Adipocyte (in vitro differentiated cells): Measurements from ENCODE around the gene DZIP3.

ENCODE experiments used
- DNase-seq: peaks from one replicate; pipeline ENCODE4 v3.0.0-alpha.2; 2015; ENCODE audit warnings: low read depth
- H3K27me3 ChIP-seq: replicated peaks from 2 replicates; pipeline ENCODE4 v1.7.0; 2013; ENCODE audit warnings: mild to moderate bottlenecking, low read length, moderate library complexity; ENCODE audit not compliant: control insufficient read depth, insufficient read depth
- H3K36me3 ChIP-seq: 2 replicates; pipeline ENCODE4 v1.7.0; 2013; ENCODE audit warnings: low read length, mild to moderate bottlenecking, moderate library complexity; ENCODE audit not compliant: control insufficient read depth, insufficient read depth, severe bottlenecking
- H3K4me1 ChIP-seq: 2 replicates; pipeline ENCODE4 v1.7.0; 2013; ENCODE audit warnings: mild to moderate bottlenecking, low read length, moderate library complexity; ENCODE audit not compliant: control insufficient read depth, insufficient read depth
- H3K4me3 ChIP-seq: 2 replicates; pipeline ENCODE4 v1.7.0; 2013; ENCODE audit warnings: mild to moderate bottlenecking, low read length, moderate library complexity
- H3K9ac ChIP-seq: 2 replicates; pipeline ENCODE4 v1.7.0; 2013; ENCODE audit warnings: mild to moderate bottlenecking, low read length, moderate library complexity
- H3K9me3 ChIP-seq: 2 replicates; pipeline ENCODE4 v1.7.0; 2013; ENCODE audit warnings: mild to moderate bottlenecking, low read length, moderate library complexity; ENCODE audit not compliant: control insufficient read depth

Gene DZIP3

DNA sequence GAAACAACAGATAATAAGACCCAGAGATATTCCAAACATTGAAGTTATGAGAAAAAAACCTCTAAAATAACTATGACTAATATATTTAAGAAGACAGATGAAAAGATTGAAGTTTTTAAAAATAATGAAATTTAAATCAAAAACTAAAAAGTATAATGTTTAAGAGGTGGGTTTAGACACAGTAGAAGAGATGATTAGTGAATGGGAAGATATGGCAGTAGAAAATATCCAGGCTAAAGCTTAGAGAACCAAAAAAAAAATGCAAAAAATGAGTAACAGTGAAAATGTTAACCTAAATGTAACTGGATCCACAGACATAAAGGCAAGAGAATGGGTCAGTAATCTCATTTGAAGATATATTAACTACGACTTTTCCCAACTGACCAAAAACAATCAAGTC, 115.5 kb downstream of the DZIP3 start:
- H3K9ac ChIP-seq: no peak overlapping the region
- no peaks in the 10 kb centered on the region for H3K36me3 ChIP-seq
- H3K27me3 ChIP-seq: no peaks in the 10 kb centered on the region
- DNase-seq: no peak
- H3K9me3 ChIP-seq: peaks cover 16% of the 10 kb centered on the region
- H3K4me1 ChIP-seq: no peaks in the 10 kb centered on the region
- H3K4me3 ChIP-seq: no peak overlapping the region

GRCh38 chr3:108713009-108713516, 123.5 kb downstream of the DZIP3 start:
- Histone ChIP-seq H3K27me3 (peaks cover 6% of the 10 kb centered on the region), H3K4me3 (no peak overlapping the region), H3K9me3 (peaks cover 3% of the 10 kb centered on the region), H3K4me1 (no peaks in the 10 kb centered on the region), H3K36me3 (no peaks in the 10 kb centered on the region), H3K9ac (no peak overlapping the region)
- DNase-seq: no peak

- Histone ChIP-seq H3K27me3 (peaks cover 6% of the 10 kb centered on the region), H3K9ac (no peak overlapping the region), H3K4me3 (no peak overlapping the region), H3K36me3 (no peaks in the 10 kb centered on the region), H3K9me3 (peaks cover 3% of the 10 kb centered on the region), H3K4me1 (no peaks in the 10 kb centered on the region)
- DNase-seq: no peak
Measured at GRCh38 chr3:108713816-108714215, 124.3 kb downstream of the DZIP3 start.

DNA sequence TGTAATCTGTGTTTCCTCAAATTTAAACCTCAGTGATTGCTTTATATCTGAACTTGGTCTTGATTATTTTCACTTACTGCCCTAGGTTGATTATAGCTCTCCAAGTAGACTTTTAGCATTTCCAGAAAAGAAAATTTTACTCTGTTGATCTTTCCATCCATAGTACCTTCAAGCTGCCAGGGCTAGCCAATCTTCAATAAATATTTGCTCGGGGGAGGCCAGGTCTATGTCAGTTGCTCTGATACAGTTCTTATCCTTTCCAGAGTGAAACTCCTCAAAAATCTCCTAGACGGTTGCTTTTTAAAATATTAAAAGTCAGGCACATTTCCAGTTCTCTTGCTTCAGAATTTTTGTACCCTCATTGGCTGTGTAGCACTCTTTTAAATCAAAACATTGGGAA, 128.9 kb downstream of the DZIP3 start:
- H3K27me3 ChIP-seq: peaks cover 6% of the 10 kb centered on the region
- H3K9ac ChIP-seq: no peak overlapping the region
- H3K36me3 ChIP-seq: no peaks in the 10 kb centered on the region
- H3K9me3 ChIP-seq: peaks cover 1% of the 10 kb centered on the region
- H3K4me3 ChIP-seq: no peak overlapping the region
- no peak for DNase-seq
- H3K4me1 ChIP-seq: no peaks in the 10 kb centered on the region

- H3K4me3 ChIP-seq: no peak overlapping the region
- H3K9me3 ChIP-seq: no peaks in the 10 kb centered on the region
Measured at GRCh38 chr3:108719178-108719806, 129.8 kb downstream of the DZIP3 start.

GRCh38 chr3:108722724-108723123, 133.2 kb downstream of the DZIP3 start:
- Histone ChIP-seq H3K27me3 (no peaks in the 10 kb centered on the region), H3K36me3 (no peaks in the 10 kb centered on the region), H3K4me3 (no peak overlapping the region), H3K9ac (no peak overlapping the region), H3K4me1 (no peaks in the 10 kb centered on the region), H3K9me3 (no peaks in the 10 kb centered on the region)
- DNase-seq: no peak

More at GRCh38 chr3:108719178-108719806, 129.8 kb downstream of the DZIP3 start:
- Histone ChIP-seq H3K27me3 (peaks cover 6% of the 10 kb centered on the region), H3K36me3 (no peaks in the 10 kb centered on the region), H3K9ac (no peak overlapping the region), H3K4me1 (no peaks in the 10 kb centered on the region)
- DNase-seq: no peak

DNA sequence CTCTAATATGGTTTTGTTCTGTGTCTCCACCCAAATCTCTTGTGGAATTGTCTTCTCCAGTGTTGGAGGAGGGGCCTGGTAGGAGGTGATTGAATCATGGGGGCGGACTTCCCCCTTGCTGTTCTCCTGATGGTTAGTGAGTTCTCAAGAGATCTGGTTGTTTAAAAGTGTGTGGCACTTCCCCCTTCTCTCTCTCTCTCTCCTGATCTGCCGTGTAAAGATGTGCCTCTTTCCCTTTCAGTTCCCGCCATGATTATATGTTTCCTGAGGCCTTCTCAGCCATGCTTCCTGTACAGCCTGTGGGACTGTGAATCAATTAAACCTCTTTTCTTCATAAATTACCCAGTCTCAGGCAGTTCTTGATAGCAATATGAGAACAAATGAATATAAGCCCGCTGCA, 134.6 kb downstream of the DZIP3 start:
- H3K4me3 ChIP-seq: no peak overlapping the region
- H3K9me3 ChIP-seq: no peaks in the 10 kb centered on the region
- no peak for DNase-seq
- no peaks in the 10 kb centered on the region for H3K27me3 ChIP-seq
- H3K36me3 ChIP-seq: no peaks in the 10 kb centered on the region
- H3K4me1 ChIP-seq: no peaks in the 10 kb centered on the region
- no peak overlapping the region for H3K9ac ChIP-seq

DNA sequence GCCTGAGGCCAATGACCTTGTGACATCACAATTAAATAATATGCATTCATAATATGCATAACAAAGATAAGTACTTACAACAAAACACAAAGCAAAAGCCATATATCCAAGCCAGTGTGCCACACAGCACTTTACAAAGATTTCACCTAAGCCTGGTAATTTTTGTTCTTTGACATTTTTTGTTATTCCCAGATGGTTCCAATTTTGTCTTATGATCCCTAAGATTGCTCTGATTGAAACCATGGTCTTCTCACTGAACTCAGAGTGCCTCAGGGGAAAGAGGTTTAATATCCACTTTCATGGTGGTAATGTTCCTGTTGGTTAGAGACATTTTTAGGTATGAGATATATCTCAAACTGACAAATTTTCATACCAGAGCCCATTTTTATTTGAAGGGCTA, 138.6 kb downstream of the DZIP3 start:
- no peaks in the 10 kb centered on the region for H3K27me3 ChIP-seq
- no peak overlapping the region for H3K4me3 ChIP-seq
- no peaks in the 10 kb centered on the region for H3K36me3 ChIP-seq
- no peak for DNase-seq
- H3K9ac ChIP-seq: no peak overlapping the region
- no peaks in the 10 kb centered on the region for H3K9me3 ChIP-seq
- H3K4me1 ChIP-seq: no peaks in the 10 kb centered on the region

DNA sequence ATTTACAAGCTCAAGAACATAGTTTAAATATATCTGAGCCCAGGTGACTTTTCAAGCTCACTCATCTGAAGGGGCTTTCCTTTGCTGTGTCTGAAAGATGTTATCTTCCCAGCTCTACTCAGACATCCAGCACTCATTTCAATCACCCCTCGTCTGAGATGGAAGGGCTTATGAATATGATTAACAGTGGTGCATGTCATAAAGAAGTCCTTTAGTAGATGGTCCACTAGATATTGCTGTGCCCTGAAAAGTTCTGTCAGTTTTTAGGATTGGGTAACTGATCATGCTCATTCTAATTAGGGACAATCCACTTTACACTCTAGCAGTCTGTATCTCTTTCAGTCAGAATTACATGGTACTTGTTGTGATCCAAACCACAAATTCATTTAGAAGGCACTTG, 139.4 kb downstream of the DZIP3 start:
- H3K4me3 ChIP-seq: no peak overlapping the region
- no peaks in the 10 kb centered on the region for H3K4me1 ChIP-seq
- no peaks in the 10 kb centered on the region for H3K27me3 ChIP-seq
- no peaks in the 10 kb centered on the region for H3K36me3 ChIP-seq
- no peak overlapping the region for H3K9ac ChIP-seq
- no peaks in the 10 kb centered on the region for H3K9me3 ChIP-seq
- DNase-seq: no peak

DNA sequence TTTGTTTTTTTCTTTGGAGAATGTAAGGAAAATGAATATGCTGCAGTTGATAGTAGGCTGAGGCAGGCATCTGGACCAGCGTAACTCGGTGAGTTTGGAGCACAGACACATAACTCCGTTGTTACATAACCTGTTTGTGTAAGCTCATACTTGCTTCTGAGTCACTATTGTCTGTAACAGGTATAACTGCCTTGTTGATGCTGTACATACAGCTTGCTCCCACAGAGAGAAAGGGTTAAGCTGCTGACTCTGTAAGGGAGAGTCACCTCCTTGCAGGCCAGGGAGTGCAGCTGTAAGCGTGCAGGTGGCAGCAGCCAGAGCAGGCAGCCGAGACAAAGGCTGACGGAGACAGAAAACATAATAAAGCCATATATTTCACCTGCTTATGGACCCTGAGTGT, 147.3 kb downstream of the DZIP3 start:
- DNase-seq: no peak
- Histone ChIP-seq H3K4me1 (no peaks in the 10 kb centered on the region), H3K4me3 (no peak overlapping the region), H3K36me3 (no peaks in the 10 kb centered on the region), H3K27me3 (peaks cover 5% of the 10 kb centered on the region), H3K9me3 (no peaks in the 10 kb centered on the region), H3K9ac (no peak overlapping the region)

GRCh38 chr3:108742929-108743328, 153.4 kb downstream of the DZIP3 start:
- Histone ChIP-seq H3K9ac (no peak overlapping the region), H3K4me3 (no peak overlapping the region), H3K9me3 (no peaks in the 10 kb centered on the region), H3K4me1 (no peaks in the 10 kb centered on the region), H3K36me3 (no peaks in the 10 kb centered on the region), H3K27me3 (no peaks in the 10 kb centered on the region)
- no peak for DNase-seq
